ENCODE measurements around the gene F2R. TPM values are rescaled to one million over a fixed set of nuclear protein-coding genes. Genes with fewer than 3 reads are reported as not detected.

Gene F2R
- total and polyA plus RNA-seq, 2 of the 8 experiments (the other 6 are each of a cell fraction or from before 2014, with no cell fraction given), result 23.8 to 29.1 TPM

- TF ChIP-seq CHD7 (IDR thresholded peaks at IDR 0.05; ENCODE audit: insufficient replicate concordance, low read length) (no peak), KDM1A (IDR thresholded peaks at IDR 0.05; ENCODE audit: borderline replicate concordance, low read length) (no peak), CBX8 (IDR thresholded peaks at IDR 0.05; ENCODE audit: borderline replicate concordance, low read depth, low read length) (no peak), ATF3 (IDR thresholded peaks at IDR 0.05; ENCODE audit: insufficient read depth, low read depth, low read length) (no peak), SP2 (IDR thresholded peaks at IDR 0.05; ENCODE audit: low read length) (no peak), TAF1 (IDR thresholded peaks at IDR 0.05; ENCODE audit: low read depth, low read length) (no peak), SUZ12 (IDR thresholded peaks at IDR 0.05; ENCODE audit: low read length) (no peak), EZH2 (IDR thresholded peaks at IDR 0.05; ENCODE audit: low read depth, low read length, severe bottlenecking) (no peak), BACH1 (IDR thresholded peaks at IDR 0.05; ENCODE audit: low read length) (no peak), USF2 (IDR thresholded peaks at IDR 0.05; ENCODE audit: low read length) (no peak)
Measured at GRCh38 chr5:76762484-76762883, 46.6 kb downstream of the F2R start (continued).

All from H1 (cell line).